Pancreas (tissue), 10 donors: Measurements from ENCODE around the gene ARID3C. TPM values are rescaled to one million over a fixed set of nuclear protein-coding genes. Genes with fewer than 3 reads are reported as not detected.

Source experiments
- ATAC-seq, 4 donors: fragments of 200-7000 bp; cut with Tn5 transposase; one replicate each; pipeline versions ENCODE4 v1.8.0 to v1.9.1; 2020; ENCODE audit warnings: mild to moderate bottlenecking in 4 of 4, moderate library complexity in 4 of 4
- DNase-seq, 6 donors: peaks; one replicate each; pipeline ENCODE4 v3.0.0-alpha.2; 2020
- FAIRE-seq: peaks from 2 replicates; lab custom pipeline; 2012; peaks lifted over from hg19 to GRCh38; lab: Jason Lieb, UNC
- H3K27ac ChIP-seq, 4 donors: fragments of 200-600 bp; sonication (generic); 1 replicate in 3 of 4; 2 replicates in 1 of 4; pipeline versions ENCODE4 v1.5.0 to v1.8.0; 2020
- H3K27me3 ChIP-seq, 4 donors: fragments of 200-600 bp; one replicate each; pipeline ENCODE4 v1.8.0; 2021
- H3K36me3 ChIP-seq, 3 donors: fragments of 200-600 bp; sonication (generic) in 1 of 3; one replicate each; pipeline versions ENCODE4 v1.5.0 to v1.8.0; 2020 to 2021
- H3K4me1 ChIP-seq, 3 donors: fragments of 200-600 bp; one replicate each; pipeline ENCODE4 v1.8.0; 2021
- H3K4me3 ChIP-seq, 4 donors: fragments of 200-600 bp; sonication (generic) in 2 of 4; one replicate each; pipeline versions ENCODE4 v1.5.0 to v1.8.0; 2020 to 2021
- H3K9me3 ChIP-seq, 4 donors: fragments of 200-600 bp; one replicate each; pipeline ENCODE4 v1.8.0; 2021
- WGBS, 2 donors: extraction: QIAGEN DNeasy Blood & Tissue Kit; methylation state at CpG; one replicate each; pipeline ENCODE4 v1.1.7; 2013; 5-methylcytosine and 5-hydroxymethylcytosine counted together
- intact Hi-C, 3 donors: fragments of 100-400 bp; cut with DNase I; formaldehyde crosslinking; loops; one replicate each; pipeline versions ENCODE4 v1.11.1 to v1.14.2; 2022
- polyA plus RNA-seq, 2 donors: library from polyadenylated mRNA; stranded (reverse); fragments of 200-250 nt; gene quantifications; one replicate each; pipeline ENCODE4 v1.2.3, GENCODE V29; 2013
- total RNA-seq, 6 donors: library from RNA; stranded (reverse); fragmentation: NEBNext Ultra II Directional in 4 of 6; extraction: Animal tissue kit (Norgen Biotek cat#: 25700) in 4 of 6; gene quantifications; one replicate each; pipeline versions ENCODE4 v1.2.1 to v1.2.4, GENCODE V29; 2021 to 2023
- TF ChIP-seq, protein P1 (sequence below), 4 donors: fragments of 200-600 bp; sonication (generic) in 3 of 4; IDR thresholded peaks; one replicate each; pipeline versions ENCODE4 v1.5.0 to v1.8.0; 2021; ENCODE audit warnings: antibody characterized with exemption in 4 of 4
- donor health status: healthy with polysubstance abuse.
- donor health status: DM: no; HTN: no; CAD: no; lungs with moderate emphysema.
- donor health status: DM: no; HTN: no; CAD: no.
- donor health status: control.
- donor health status: control.
- donor health status: Bipolar disorder and iron deficiency.
- donor health status: DM: yes; HTN: yes; CAD: no.
- donor health status: DM: no; HTN: no; CAD: no.
- donor health status: DM: no; HTN: no; CAD: no.
- donor health status: DM: yes; HTN: yes; CAD: no.

Gene ARID3C
- total and polyA plus RNA-seq, 8 donors, result not detected

DNA sequence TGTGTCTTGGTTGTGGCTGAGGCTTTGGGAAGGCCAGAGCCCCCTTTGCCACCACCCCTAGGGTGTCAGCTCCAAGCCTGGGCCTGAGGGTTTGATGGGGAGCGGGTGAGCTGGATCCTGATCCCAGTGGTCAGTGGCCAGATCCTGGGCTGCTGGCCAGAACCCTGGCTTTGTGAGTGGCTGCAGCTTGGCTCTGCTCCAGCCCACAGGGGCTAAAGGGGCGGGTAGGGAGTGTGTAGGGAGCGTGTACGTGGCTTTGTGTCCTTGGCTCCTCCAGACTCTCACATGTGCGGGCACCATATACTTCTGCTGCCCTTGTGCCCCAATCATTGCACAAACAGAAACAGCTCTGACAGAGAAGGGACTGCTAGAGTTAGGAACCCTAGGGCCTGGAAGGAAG lies 21.9 kb upstream of the ARID3C start:
- no peak overlapping the region for H3K4me3 ChIP-seq
- DNase-seq, result peak in 2 of 6 donors; percentile 57 to 77
- ATAC-seq, result no peak
- H3K9me3 ChIP-seq, result no peaks in the 10 kb centered on the region
- no peaks in the 10 kb centered on the region for H3K27me3 ChIP-seq
- TF ChIP-seq, protein P1, sequence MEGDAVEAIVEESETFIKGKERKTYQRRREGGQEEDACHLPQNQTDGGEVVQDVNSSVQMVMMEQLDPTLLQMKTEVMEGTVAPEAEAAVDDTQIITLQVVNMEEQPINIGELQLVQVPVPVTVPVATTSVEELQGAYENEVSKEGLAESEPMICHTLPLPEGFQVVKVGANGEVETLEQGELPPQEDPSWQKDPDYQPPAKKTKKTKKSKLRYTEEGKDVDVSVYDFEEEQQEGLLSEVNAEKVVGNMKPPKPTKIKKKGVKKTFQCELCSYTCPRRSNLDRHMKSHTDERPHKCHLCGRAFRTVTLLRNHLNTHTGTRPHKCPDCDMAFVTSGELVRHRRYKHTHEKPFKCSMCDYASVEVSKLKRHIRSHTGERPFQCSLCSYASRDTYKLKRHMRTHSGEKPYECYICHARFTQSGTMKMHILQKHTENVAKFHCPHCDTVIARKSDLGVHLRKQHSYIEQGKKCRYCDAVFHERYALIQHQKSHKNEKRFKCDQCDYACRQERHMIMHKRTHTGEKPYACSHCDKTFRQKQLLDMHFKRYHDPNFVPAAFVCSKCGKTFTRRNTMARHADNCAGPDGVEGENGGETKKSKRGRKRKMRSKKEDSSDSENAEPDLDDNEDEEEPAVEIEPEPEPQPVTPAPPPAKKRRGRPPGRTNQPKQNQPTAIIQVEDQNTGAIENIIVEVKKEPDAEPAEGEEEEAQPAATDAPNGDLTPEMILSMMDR (IDR thresholded peaks at IDR 0.05), result no peak
- intact Hi-C loops, result no loop called here
- no peak overlapping the region for H3K27ac ChIP-seq
- WGBS, 2 donors, result 52 to 58% methylated on average over 5 of the region's 5 CpGs
- H3K36me3 ChIP-seq, result peaks cover 0 to 3% (median 0%) of the 10 kb centered on the region in 3 donors
- H3K4me1 ChIP-seq, result peaks cover 19 to 46% (median 31%) of the 10 kb centered on the region in 3 donors
- no peak for FAIRE-seq

DNA sequence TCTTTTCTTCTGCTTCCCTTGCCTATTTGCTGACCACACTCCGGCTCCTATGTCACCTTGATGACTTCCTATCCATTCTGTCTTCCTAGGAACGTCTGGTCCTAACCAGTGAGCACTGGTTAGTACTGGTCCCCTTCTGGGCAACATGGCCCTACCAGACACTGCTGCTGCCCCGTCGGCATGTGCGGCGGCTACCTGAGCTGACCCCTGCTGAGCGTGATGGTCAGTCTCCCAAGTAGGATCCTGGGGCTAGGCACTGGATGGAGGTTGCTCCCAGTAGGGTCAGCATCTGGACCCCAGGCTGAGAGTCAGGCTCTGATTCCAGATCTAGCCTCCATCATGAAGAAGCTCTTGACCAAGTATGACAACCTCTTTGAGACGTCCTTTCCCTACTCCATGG lies 19.8 kb upstream of the ARID3C start:
- no peak for DNase-seq
- WGBS, 2 donors, result 89 to 94% methylated on average over 8 of the region's 8 CpGs
- no peaks in the 10 kb centered on the region for H3K9me3 ChIP-seq
- no peaks in the 10 kb centered on the region for H3K27me3 ChIP-seq
- ATAC-seq, result no peak
- no peak overlapping the region for H3K27ac ChIP-seq
- peaks cover 16 to 32% (median 27%) of the 10 kb centered on the region in 3 donors for H3K4me1 ChIP-seq
- FAIRE-seq, result no peak
- no peak overlapping the region for H3K4me3 ChIP-seq
- H3K36me3 ChIP-seq, result peaks cover 0 to 3% (median 0%) of the 10 kb centered on the region in 3 donors
- intact Hi-C loops, result no loop called here
- TF ChIP-seq, protein P1 (IDR thresholded peaks at IDR 0.05), result no peak

DNA sequence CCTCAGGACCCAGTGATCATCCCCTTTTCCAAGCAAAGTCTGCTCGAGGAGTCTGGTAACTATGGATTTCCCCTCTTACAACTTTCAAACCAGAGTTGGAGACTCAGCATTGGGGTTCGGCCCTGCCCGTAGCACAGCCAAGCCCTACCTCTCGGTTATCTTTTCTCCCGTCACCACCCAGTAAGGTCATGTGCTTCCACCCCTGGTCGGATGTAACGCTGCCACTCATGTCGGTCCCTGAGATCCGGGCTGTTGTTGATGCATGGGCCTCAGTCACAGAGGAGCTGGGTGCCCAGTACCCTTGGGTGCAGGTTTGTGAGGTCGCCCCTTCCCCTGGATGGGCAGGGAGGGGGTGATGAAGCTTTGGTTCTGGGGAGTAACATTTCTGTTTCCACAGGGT lies 18.8 kb upstream of the ARID3C start:
- TF ChIP-seq, protein P1 (IDR thresholded peaks at IDR 0.05), result no peak
- Histone ChIP-seq H3K27ac (peak overlapping the region in 1 of 4 donors; percentile 77), H3K9me3 (no peaks in the 10 kb centered on the region), H3K4me3 (peak overlapping the region in 3 of 4 donors; percentile 53 to 65 (median 64)), H3K36me3 (peaks cover 0 to 3% (median 0%) of the 10 kb centered on the region in 3 donors), H3K4me1 (peaks cover 16 to 24% (median 21%) of the 10 kb centered on the region in 3 donors), H3K27me3 (no peaks in the 10 kb centered on the region)
- intact Hi-C loops, result no loop called here
- 18 to 22% methylated on average over 10 of the region's 10 CpGs for WGBS, 2 donors
- no peak for ATAC-seq
- DNase-seq, result no peak
- FAIRE-seq, result no peak

DNA sequence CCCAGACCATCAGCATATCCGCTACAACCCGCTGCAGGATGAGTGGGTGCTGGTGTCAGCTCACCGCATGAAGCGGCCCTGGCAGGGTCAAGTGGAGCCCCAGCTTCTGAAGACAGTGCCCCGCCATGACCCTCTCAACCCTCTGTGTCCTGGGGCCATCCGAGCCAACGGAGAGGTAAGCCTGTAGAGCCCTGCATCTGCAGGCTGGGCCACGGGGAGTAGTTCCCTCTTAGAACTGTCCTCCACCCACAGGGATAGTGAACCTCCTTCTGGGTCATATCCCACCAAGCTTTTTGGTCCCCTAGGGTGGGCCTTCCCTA lies 18.2 kb upstream of the ARID3C start:
- peak overlapping the region; percentile 53 to 87 (median 82) for H3K27ac ChIP-seq
- TF ChIP-seq, protein P1 (IDR thresholded peaks at IDR 0.05), result no peak
- no peak for DNase-seq
- peak overlapping the region; percentile 53 to 74 (median 64) for H3K4me3 ChIP-seq
- FAIRE-seq, result no peak
- no peaks in the 10 kb centered on the region for H3K9me3 ChIP-seq
- 3% methylated on average over 8 of the region's 8 CpGs for WGBS, 2 donors
- H3K27me3 ChIP-seq, result no peaks in the 10 kb centered on the region
- peaks cover 0 to 3% (median 0%) of the 10 kb centered on the region in 3 donors for H3K36me3 ChIP-seq
- intact Hi-C loops, result no loop called here
- peak; percentile 2 to 18 (median 8) for ATAC-seq
- peaks cover 16 to 18% (median 17%) of the 10 kb centered on the region in 3 donors for H3K4me1 ChIP-seq
